NT2/D1 (cell line): ENCODE results near the gene CD48.

Experiments used
- DNase-seq: peaks from one replicate; pipeline ENCODE4 v3.0.0-alpha.2; 2011; ENCODE audit warnings: low read depth, low spot score
- H3K27me3 ChIP-seq: 2 replicates; pipeline ENCODE4 v1.6.0; 2011; ENCODE audit warnings: mild to moderate bottlenecking; ENCODE audit not compliant: insufficient read length, insufficient read depth
- H3K36me3 ChIP-seq: 2 replicates; pipeline ENCODE4 v1.6.1; 2011; ENCODE audit warnings: mild to moderate bottlenecking, low read length, mixed read lengths; ENCODE audit not compliant: insufficient read depth, insufficient read length
- H3K4me1 ChIP-seq: 2 replicates; pipeline ENCODE4 v1.5.1; 2011; ENCODE audit not compliant: insufficient read depth, insufficient read length
- H3K4me3 ChIP-seq: 2 replicates; pipeline ENCODE4 v1.5.1; 2011; ENCODE audit warnings: low read depth; ENCODE audit not compliant: insufficient read length
- H3K9ac ChIP-seq: 2 replicates; pipeline ENCODE4 v1.6.0; 2011; ENCODE audit warnings: low read depth; ENCODE audit not compliant: insufficient read length
- H3K9me3 ChIP-seq: 2 replicates; pipeline ENCODE4 v1.5.1; 2011; ENCODE audit warnings: mild to moderate bottlenecking, low read length; ENCODE audit not compliant: insufficient read depth
- SUZ12 ChIP-seq: IDR thresholded peaks from 2 replicates; pipeline ENCODE4 v1.6.1; 2011; ENCODE audit not compliant: insufficient read length, insufficient read depth; ENCODE audit errors: extremely low read depth
- YY1 ChIP-seq: IDR thresholded peaks from 2 replicates; pipeline ENCODE4 v1.6.1; 2011; ENCODE audit not compliant: insufficient read length, insufficient read depth
- ZNF274 ChIP-seq: IDR thresholded peaks from 2 replicates; pipeline ENCODE4 v1.6.1; 2011; ENCODE audit warnings: mild to moderate bottlenecking, low read depth, low read length

CD48 gene

DNA sequence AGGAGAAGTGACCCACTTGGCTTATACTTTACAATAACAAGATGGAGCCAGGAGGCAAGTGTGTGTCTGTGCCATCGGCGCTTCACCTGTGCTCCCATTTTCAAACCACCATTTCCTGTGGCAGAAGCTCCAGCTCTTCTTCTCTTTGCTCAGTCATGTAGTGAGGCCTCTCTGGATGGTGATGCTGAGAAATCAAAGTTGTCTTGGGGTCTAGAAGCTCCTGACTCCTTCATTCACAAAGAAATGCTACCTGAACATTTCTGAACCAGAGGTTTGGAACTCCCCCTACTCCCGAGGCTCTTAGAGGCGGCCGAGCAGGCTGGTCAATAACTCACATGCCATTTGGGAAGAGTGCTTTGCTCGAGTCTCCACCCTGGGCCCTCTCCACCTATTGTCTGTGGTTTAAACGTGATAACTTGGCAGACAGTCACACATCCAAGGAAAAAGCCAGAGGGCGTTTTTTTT is 82.8 kb downstream of the CD48 start:
- no peaks in the 10 kb centered on the region for H3K27me3 ChIP-seq
- H3K4me3 ChIP-seq = no peak overlapping the region
- TF ChIP-seq SUZ12 (no peak), ZNF274 (no peak), YY1 (no peak)
- no peak for DNase-seq
- H3K9ac ChIP-seq = no peak overlapping the region
- no peaks in the 10 kb centered on the region for H3K36me3 ChIP-seq
- peaks cover 8% of the 10 kb centered on the region for H3K4me1 ChIP-seq
- 0 out of 2 replicates have a peak, but pooled peaks cover 5% of the 10 kb centered on the region for H3K9me3 ChIP-seq
